ENCODE data around the gene NAT16. TPM values are rescaled to one million over a fixed set of nuclear protein-coding genes. Genes with fewer than 3 reads are reported as not detected.
A peak's percentile ranks its signal among the peaks of the same experiment; 100 is the strongest.

NAT16 gene
- total RNA-seq, 1 experiment from 2014 or later = not detected

DNA sequence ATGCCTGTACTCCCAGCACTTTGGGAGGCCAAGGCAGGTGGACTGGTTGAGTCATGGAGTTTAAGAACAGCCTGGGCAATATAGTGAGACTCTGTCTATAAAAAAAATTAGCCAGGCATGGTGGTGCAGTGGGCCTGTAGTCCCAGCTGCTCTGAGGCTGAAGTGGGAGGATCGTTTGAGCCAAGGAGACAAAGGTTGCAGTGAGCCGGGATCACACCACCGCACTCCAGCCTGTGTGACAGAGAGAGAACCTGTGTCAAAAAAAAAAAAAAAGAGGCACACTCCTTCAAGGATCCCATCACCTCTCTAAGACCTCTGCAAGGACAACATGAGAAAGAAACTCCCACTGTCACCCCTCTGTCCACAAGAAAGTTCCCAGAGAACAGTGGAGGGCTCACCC is 4.4 kb downstream of the NAT16 start:
- DNase-seq (ENCODE audit: low read depth) = no peak
- in situ Hi-C loops (cut with HindIII; ENCODE audit: low pct_unique_long_range_greater_than_20kb, low sequenced_read_pairs) = no loop called here

DNA sequence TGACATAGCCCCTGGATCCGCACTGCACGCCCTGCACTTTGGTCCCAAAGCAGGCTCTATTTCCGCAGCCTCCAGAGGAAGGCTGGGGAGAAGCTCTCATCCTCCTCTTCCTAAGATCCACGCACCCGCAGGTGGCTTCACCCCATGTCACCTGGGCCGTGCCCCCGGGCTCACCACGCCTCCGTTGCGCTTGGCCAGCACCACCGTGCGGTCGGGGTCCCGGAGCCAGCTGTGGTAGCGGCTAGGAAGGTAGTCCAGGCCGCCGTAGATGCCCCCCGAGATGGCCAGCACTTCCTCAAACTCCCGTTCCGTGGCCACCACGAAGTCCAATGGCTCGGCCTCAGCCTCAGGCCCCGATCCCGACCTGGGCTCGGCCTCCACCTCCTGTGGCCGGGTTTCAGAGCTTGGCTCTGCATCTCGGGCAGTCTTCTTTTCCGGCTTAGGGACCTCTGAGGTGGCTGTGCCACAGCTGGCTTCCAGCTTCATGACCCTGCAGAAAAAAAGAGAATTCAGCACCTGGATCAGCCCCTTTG is 5.7 kb downstream of the NAT16 start:
- in situ Hi-C loops (cut with HindIII; ENCODE audit: low pct_unique_long_range_greater_than_20kb, low sequenced_read_pairs) = no loop called here
- DNase-seq (ENCODE audit: low read depth) = no peak

GRCh38 chr7:101173752-101174244 is 6.3 kb downstream of the NAT16 start:
- in situ Hi-C loops (cut with HindIII; ENCODE audit: low pct_unique_long_range_greater_than_20kb, low sequenced_read_pairs) = no loop called here
- DNase-seq (ENCODE audit: low read depth) = peak; percentile 58

GRCh38 chr7:101172854-101173751 is 7.0 kb downstream of the NAT16 start:
- in situ Hi-C loops (cut with HindIII; ENCODE audit: low pct_unique_long_range_greater_than_20kb, low sequenced_read_pairs) = no loop called here
- DNase-seq (ENCODE audit: low read depth) = peak; percentile 80

DNA sequence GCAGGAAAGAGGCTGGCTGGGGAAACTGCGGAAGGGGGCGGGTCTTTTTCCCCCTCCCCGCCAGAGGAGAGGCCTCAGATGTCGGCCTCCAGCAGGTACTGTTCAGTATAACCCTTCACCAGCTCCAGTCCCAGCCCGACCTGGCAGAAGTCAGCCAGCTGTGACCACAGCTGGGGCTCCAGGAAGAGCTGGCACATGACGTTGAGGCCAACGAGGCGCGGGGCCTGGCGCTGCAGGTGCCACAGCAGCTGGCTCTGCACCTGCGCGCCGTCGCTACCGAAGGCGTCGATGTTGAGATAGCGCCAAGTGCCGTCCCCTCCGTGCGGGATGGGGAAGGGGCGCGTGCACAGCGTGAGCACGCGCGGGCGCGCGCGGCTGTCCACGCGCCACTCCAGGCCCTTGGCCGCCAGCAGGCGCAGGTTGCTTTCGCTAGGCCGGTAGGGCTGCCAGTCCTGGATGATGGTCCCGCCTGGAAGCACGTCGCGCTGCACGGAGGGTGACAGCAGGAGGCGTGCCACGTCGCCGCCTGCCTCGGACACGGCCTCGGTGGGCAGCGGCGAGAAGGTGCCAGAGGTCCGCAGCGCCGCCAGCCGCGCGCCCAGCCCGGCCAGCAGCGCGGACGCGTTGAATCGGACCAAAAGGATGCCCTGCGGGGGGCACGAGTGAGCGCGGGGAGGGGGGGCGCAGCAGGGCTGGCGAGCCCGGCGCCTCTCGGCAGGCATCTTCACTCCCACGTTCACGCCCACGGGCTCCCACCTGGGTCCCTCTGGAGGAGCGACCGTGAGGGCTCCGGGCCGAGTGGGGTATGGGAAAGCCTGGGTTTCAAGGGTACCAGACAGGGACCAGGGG is 7.9 kb downstream of the NAT16 start:
- in situ Hi-C loops (cut with HindIII; ENCODE audit: low pct_unique_long_range_greater_than_20kb, low sequenced_read_pairs) = no loop called here
- DNase-seq (ENCODE audit: low read depth) = no peak

DNA sequence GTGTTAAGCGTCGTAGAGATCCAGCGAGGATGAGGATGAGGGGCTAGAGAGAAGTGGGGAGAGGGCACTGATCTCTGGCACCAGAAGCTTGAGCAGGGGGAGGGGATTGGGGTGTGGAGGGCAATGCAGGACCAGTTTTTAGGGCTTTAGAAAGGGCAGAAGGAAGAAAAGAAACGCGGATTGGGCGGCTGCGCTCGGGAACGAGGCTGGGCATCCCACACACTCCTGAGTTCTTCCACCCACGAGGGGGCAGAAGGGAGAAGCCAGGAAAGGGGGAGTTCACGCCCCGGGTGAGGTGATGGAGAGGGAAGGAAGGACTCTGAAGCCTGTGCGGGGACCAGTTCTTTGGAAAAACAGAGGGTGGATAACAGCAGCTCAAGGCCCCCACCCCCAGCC is 8.7 kb downstream of the NAT16 start:
- in situ Hi-C loops (cut with HindIII; ENCODE audit: low pct_unique_long_range_greater_than_20kb, low sequenced_read_pairs) = no loop called here
- DNase-seq (ENCODE audit: low read depth) = no peak

DNA sequence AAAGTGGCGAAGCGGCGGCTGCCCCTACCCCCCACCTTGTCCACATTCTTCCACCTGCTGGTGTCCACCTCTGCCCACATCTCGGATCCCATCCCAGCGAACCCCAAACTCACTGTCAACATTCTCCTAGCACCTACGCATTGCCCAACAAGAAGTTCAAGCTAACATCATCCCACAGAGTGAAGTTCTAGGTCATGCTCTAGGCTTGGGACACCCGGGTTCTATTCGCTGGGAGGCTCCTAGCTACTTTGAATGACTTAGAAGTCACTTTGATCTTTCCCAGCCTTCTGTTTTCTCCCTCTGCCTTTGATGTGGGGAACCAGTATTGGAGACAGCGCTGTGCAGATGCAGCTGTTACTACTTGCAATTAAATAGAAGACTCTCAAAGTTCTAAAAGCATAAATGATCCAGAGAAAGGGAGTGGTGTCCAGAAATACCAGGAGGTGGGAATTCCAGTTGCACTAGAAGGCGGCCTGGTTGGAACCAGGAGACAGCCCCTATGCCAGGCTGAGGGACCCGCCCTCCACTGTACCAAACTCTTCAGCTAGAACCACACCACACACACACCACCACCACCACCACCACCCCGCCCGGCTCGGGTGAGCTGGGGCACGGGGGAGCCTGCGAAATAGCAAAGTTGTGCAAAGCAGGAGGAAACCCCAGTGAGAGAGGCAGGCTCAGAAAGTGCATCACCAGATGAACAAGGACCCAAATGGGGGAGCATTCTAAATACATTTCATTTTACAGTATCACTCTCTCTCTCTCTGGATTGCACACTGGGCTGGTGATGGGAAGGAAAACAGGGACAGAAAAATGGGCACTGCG is 9.3 kb downstream of the NAT16 start:
- no peak for DNase-seq (ENCODE audit: low read depth)
- in situ Hi-C loops (cut with HindIII; ENCODE audit: low pct_unique_long_range_greater_than_20kb, low sequenced_read_pairs) = no loop called here

DNA sequence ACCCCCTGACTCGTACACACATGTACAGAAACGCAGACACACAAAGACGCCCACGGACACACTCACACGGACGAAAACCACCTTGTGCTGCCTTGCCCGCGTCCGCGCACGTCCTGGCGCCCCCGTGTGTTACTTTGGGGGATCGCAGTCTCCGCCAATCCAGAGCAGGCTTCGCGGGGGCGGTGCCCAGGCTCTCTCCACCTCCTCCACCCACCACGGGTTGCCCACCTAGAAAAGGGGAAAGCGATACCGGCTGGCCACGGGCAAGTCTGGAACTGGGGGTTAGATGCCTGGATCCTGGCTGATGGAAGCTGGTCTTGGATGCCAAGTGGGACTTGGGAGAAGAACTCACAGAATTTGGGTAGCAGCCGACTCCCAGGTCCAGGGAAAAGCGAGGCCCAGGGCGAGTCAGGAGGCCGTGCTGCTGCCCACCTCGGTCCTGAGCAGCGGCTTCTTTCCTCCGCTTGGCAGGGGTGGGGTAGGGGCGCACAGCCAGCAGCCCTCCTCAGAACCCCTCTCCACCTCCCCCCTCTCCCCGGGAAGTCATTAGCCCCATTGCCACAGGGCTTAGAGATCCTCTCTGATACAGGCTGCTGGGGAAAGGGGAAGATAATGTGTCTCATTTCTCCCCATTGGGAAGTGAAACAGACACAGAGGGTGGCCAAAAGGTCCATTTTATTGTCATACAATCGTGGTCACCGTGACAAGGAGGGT is 10.1 kb downstream of the NAT16 start:
- peak; percentile 45 for DNase-seq (ENCODE audit: low read depth)
- in situ Hi-C loops (cut with HindIII; ENCODE audit: low pct_unique_long_range_greater_than_20kb, low sequenced_read_pairs) = no loop called here

- no peak for DNase-seq (ENCODE audit: low read depth)
- in situ Hi-C loops (cut with HindIII; ENCODE audit: low pct_unique_long_range_greater_than_20kb, low sequenced_read_pairs) = no loop called here
These were observed 10.8 kb downstream of the NAT16 start for GRCh38 chr7:101169110-101169837.

DNA sequence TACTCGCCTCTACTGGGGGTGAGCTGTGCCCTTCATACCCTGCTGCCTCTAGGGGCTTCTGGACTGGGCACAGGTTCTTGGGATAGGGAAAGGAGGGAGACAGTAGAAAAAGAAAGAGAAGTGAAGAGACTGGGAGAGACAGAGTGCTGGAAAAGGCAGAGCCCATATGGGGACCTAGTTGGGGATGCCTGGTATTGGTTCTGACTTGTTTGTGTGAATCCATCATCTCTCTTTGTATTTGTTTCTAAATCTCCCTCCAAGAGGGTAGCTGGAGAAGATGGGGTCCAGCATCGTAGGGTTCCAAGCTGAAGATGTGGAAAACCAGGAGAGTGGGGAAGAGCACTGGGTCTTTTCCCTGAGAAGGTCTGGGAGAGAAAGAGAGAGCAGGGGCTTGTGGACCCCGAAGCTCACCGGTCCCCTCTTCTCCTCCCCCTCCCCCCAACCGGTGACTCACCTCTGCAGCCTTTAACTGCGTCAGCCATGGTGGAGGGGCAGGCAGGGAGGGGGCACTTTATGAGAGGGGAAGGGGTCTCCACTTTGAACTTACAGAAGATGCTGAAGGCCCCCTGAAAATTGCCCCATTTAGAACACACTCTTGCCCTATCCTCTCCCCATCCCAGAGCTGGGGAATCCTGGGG is 11.6 kb downstream of the NAT16 start:
- in situ Hi-C loops (cut with HindIII; ENCODE audit: low pct_unique_long_range_greater_than_20kb, low sequenced_read_pairs) = no loop called here
- no peak for DNase-seq (ENCODE audit: low read depth)

DNA sequence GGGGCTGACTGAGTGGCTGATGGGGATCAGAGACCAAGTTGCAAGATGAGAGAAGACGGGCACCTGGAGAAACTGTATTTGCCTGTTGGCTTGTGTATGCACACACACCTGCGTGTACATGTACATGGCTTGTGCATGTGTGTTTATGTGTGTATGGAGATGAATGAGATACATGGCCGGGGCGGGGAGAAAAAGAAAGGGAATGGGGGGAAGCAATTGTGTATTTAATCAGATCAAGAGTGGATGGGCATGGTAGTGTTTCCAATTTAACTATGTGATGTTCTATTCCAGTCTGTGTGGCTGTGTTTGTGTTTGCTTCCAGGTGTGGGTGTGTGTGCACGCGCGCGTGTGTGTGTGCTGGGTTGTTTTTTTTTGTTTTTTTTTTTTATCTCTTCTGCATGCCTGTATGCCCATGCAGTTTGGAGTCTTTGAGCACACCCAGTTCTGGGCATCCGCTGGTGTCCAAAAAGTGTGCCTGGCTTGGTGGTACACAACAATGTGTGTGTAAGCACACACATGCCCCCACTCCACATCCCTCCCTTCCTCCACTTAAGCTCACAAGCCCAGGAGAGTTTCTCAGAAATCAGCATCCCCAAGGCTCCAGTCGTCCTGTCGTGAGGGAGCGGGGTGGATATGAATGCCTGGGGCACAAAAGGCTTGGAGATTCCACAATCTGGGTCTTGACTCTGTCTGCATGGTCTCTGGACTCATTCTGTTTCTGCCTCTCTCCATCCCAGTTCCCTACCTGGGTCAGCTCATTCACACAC is 12.3 kb downstream of the NAT16 start:
- in situ Hi-C loops (cut with HindIII; ENCODE audit: low pct_unique_long_range_greater_than_20kb, low sequenced_read_pairs) = no loop called here
- DNase-seq (ENCODE audit: low read depth) = no peak

- DNase-seq (ENCODE audit: low read depth) = no peak
- in situ Hi-C loops (cut with HindIII; ENCODE audit: low pct_unique_long_range_greater_than_20kb, low sequenced_read_pairs) = no loop called here
These were observed 13.0 kb downstream of the NAT16 start for GRCh38 chr7:101166909-101167644.

GRCh38 chr7:101166648-101166908 is 13.5 kb downstream of the NAT16 start:
- DNase-seq (ENCODE audit: low read depth) = no peak
- in situ Hi-C loops (cut with HindIII; ENCODE audit: low pct_unique_long_range_greater_than_20kb, low sequenced_read_pairs) = no loop called here

GRCh38 chr7:101165958-101166647 is 14.0 kb downstream of the NAT16 start:
- in situ Hi-C loops (cut with HindIII; ENCODE audit: low pct_unique_long_range_greater_than_20kb, low sequenced_read_pairs) = no loop called here
- DNase-seq (ENCODE audit: low read depth) = no peak

Data from Caki2 (cell line).